Measurements from ENCODE around the gene SLCO1A2. TPM values are rescaled to one million over a fixed set of nuclear protein-coding genes. Genes with fewer than 3 reads are reported as not detected.

The SLCO1A2 gene
- polyA plus RNA-seq, 4 donors = 0.09 to 1.1 (median 0.18) TPM

DNA sequence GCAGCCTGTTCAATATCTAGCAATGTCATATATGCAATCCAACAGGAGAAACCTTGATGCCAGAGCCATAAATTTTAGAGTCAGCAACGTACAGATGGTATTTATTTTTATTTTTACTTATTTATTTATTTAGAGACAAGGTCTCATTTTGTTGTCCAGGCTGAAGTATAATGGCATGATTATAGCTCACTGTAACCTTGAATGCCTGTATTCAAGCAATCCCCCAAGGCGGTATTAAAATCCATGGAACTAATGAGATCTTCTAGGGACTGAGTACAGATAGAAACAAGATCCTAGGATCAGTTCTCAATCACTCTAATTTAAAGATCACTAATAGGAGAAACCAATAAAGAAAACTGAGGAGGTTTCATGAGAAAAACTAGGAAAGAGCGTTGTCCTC is 114.5 kb downstream of the SLCO1A2 start:
- DNase-seq (ENCODE audit: low read depth in 4 of 4, low spot score in 3 of 4) = no peak

DNA sequence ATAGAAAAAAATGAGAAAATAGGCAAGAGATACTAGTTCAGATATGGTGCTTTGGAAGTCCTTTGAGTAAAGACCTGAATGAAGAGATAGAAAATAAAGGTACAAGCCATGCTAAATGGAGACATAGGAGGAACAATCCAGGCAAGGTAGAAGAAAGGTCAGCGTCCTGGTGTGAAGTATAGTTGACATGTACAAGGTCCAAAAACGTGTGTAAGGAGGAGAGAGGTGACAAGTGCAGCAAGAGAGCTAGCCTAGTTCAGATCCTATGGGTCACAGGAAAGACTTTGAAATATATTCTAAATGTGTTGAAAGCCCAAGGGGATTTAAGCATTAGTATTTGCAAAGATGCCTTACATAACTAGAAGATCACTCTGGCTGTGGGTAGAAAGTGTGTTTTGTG is 115.5 kb downstream of the SLCO1A2 start:
- DNase-seq (ENCODE audit: low read depth in 4 of 4, low spot score in 3 of 4) = no peak

Other genes with a start within 250 kb of the SLCO1A2 start
- not detected for gene SLCO1B1, start 203.7 kb downstream of the SLCO1A2 start, polyA plus RNA-seq (ENCODE audit: insufficient read length in 4 of 4)
- not detected for gene IAPP, start 38.0 kb upstream of the SLCO1A2 start, polyA plus RNA-seq (ENCODE audit: insufficient read length in 4 of 4)
- gene PYROXD1, start 102.7 kb upstream of the SLCO1A2 start, polyA plus RNA-seq (ENCODE audit: insufficient read length in 4 of 4) = 10 to 100 TPM; 18.0 to 21.6 (median 19.3) TPM
- 10 to 100 TPM; 29.1 to 35.1 (median 33.5) TPM for gene RECQL, start 166.7 kb upstream of the SLCO1A2 start, polyA plus RNA-seq (ENCODE audit: insufficient read length in 4 of 4)
- 10 to 100 TPM; 33.8 to 51.6 (median 45.2) TPM for gene GOLT1B, start 166.9 kb upstream of the SLCO1A2 start, polyA plus RNA-seq (ENCODE audit: insufficient read length in 4 of 4)
- gene SPX, start 191.4 kb upstream of the SLCO1A2 start, polyA plus RNA-seq (ENCODE audit: insufficient read length in 4 of 4) = 10 to 100 TPM; 13.5 to 22.9 (median 19.3) TPM

Data from right renal pelvis (tissue), 4 donors.